SK-MEL-5 (cell line): ENCODE measurements around the gene RNF126. TPM values are rescaled to one million over a fixed set of nuclear protein-coding genes. Genes with fewer than 3 reads are reported as not detected.
"Not testable (repeated sequence)": the region's sequence is repeated elsewhere in the genome, so short reads cannot be mapped to it uniquely, and the experiment has no call there.

Experiments
- DNase-seq: peaks from one replicate; pipeline ENCODE4 v3.0.0-alpha.2; 2016; ENCODE audit warnings: low read depth, low spot score
- in situ Hi-C: cut with HindIII; loops from 2 replicates; pipeline ENCODE4 v1.10.0; 2016; ENCODE audit warnings: low sequenced_read_pairs, high pct_unique_total_duplicates, low pct_unique_long_range_greater_than_20kb
- total RNA-seq: library from RNA; depleted of rRNA; stranded (reverse); fragments of >200 nt; shearing (Covaris generic); gene quantifications from 2 replicates; pipeline ENCODE4 v1.2.3, GENCODE V29; 2014

The RNF126 gene
- total RNA-seq, 1 experiment from 2014 or later, result 29.6 TPM

DNA sequence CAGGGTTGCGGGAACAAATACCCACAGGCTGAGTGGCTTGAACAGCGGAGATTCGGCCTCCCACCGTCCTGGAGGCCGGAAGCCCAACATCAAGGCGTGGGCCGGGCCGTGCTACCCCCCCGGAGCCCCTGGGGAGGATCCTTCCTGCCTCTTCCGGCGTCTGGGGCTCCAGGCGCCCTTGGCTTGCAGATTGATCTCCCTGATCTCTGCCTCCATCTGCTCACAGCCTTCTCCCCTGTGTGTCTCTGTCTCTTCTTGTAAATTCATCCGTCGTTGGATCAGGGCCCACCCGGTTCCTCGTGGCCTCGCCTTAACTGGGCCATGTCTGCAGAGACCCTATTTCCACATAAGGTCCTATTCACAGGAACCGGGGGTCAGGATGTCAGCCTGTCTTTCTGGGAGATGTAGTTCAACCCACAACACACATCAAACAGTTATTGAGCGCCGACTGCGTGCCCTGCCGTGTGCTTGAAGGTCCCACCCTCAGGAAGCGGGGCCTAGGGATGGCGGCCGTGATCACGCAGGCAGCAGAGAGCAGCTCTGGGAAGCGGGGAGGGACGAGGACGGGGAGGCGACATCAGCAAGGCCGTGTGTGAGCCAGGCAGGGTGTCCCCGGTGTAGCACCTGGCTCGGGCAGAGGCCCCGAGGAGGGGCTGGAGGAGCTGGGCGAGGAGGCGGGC, 52.1 kb downstream of the RNF126 start:
- in situ Hi-C loops, result no loop called here
- DNase-seq, result no peak

DNA sequence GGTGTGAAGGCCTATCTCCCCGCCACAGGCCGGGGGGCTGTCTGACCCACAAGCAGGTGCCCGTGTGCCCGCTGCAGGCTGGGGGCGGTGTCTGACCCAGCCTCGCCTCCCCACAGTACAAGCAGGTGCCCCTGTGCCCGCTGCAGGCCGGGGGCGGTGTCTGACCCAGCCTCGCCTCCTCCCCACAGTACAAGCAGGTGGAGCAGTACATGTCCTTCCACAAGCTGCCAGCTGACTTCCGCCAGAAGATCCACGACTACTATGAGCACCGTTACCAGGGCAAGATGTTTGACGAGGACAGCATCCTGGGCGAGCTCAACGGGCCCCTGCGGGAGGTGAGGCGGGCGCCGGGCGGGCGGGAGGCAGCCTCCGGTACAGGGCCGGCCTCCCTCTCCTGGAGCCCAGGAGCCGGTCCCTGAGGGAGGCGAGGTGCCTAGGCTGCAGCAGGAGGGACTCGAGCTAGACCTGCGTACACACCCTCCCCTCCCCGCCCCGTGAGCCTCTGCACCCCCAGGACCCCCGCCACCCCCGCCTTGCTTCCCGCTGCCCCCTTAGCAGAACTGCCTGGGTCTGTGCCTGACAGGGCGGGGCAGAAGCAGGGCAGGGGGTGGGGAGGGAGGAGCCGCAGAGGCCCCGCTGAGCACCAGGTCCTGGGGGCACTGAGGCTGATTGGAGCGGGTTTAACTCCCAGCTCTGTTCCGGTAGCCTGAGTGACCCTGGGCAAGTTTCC, 52.8 kb downstream of the RNF126 start:
- in situ Hi-C loops, result no loop called here
- no peak for DNase-seq

DNA sequence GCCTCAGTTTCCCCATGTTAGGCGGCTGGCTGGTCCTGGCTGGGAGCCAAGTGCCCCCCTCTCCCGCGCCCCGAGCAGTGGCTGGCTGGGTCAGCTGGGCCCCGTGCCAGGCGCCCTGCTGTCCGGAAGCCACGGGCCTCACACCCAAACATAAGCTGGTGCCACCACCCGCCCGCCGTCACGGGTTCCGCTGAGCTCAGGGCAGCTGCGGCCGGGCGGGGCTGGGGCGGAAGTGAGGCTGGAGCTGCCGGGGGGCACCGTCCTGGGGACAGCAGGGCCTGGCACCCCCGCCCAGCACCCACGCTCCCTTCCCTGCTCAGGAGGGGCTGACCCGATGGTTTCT, 54.0 kb downstream of the RNF126 start:
- in situ Hi-C loops, result no loop called here
- DNase-seq, result peak; percentile 59

DNA sequence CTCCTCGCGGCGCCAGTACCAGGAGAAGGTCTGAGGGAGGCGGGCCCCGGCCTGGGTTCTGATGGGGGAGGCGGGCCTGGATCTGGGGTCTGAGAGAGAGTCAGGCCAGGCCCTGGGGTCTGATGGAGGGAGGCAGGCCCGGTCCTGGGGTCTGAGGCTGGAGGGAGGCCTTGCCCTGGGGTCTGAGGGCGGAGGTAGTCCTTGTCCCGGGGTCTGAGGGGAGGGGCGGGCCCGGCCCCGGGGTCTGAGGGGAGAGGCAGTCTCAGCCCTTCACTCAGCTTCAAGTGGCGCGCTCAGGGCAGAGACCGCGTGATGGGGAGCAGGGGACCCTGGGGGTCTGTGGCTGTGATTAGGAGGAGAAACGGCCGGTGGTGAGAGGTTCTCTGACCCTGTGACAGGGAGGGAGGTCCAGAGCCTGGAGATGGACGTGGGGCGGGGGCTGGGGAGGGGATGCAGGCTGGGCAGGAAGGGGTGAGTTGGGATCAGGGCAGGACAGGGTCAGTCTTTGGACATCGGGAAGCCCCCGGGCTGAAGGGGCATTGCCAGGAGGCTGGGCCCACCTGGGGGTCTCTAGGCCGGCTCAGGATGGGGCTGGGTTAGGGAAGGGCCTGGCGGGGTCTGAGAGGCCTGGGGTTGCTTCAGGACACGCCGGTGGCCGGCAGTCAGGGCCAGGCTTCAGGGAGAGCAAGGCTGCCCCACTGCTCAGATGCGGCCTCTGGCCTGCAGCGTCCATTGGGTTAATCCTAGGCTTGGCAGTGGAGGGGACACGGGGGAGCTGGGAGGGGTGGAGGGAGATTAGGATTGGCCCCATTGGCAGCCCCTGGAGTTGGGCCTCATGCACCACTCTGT, 54.6 kb downstream of the RNF126 start:
- no peak for DNase-seq
- in situ Hi-C loops, result no loop called here

DNA sequence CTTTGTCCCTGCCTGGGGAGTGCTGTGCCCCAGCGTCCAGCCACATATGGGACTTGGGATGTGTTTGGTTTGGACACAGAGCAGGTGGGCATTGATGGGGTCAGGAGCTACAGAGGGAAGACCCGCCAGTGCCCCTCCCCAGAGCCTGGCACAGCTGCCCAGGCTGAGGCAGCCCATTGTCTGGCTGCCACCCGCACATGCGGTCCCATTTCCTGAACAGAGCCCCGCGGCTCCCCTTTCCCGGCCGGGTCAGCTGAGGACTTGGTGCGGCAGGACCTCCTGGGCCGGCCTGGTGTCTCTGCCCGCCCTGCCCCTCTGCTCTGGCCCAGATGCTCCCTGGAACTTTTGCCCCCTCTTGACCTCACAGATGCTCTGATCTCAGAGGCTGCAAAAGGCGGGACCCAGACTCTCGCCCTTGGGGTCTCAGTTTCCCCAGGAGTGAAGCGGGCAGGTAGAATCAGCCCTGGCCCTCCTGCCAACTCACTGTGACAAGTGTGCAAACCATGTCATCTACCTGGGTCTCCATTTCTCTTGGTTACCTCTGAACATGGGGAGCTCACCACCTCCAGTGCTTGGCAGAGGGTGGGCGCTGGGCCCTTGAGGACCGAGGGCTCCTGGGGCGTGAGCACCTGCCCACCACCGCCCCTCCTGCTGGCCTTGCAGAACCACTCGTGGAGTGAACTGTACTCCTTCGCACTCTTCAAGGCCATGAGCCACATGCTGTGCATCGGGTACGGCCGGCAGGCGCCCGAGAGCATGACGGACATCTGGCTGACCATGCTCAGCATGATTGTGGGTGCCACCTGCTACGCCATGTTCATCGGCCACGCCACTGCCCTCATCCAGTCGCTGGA, 55.5 kb downstream of the RNF126 start:
- DNase-seq, result no peak
- in situ Hi-C loops, result no loop called here

DNA sequence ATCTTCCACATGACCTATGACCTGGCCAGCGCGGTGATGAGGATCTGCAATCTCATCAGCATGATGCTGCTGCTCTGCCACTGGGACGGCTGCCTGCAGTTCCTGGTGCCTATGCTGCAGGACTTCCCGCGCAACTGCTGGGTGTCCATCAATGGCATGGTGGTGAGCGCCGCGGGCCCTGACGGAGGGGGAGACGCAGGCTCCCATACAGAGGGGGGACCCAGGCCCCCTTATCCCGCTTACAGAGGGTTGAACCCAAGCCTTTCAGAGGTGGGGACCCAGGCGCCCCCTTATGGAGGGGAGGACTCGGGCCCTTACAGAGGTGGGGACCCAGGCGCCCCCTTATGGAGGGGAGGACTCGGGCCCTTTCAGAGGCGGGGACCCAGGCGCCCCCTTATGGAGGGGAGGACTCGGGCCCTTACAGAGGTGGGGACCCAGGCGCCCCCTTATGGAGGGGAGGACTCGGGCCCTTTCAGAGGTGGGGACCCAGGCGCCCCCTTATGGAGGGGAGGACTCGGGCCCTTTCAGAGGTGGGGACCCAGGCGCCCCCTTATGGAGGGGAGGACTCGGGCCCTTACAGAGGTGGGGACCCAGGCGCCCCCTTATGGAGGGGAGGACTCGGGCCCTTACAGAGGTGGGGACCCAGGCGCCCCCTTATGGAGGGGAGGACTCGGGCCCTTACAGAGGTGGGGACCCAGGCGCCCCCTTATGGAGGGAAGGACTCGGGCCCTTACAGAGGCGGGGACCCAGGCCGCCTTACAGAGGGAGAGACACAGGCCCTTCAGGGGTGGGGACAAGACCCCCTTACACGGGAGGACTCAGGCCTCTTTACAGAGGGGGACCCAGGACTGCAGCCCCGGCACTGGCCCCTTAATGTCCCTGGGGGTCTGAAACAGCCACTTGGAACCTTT, 57.7 kb downstream of the RNF126 start:
- in situ Hi-C loops, DNase-seq: not testable (repeated sequence)

DNA sequence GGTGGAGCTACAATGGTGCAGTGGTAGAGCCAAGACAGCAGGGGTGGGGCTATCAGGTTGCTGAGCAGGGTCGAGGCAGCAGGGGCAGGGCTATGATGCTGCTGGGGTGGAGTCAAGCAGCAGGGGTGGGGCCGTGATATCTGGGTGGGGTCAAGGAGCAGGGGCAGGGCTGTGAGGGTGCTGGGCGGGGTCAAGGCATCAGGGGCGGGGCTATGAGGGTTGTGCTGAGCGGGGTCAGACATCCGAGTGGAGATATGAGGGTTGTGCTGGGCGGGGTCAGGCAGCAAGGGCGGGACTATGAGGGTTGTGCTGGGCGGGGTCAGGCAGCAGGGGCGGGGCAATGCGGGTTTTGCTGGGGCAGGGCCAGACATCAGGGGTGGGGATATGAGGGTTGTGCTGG, 58.7 kb downstream of the RNF126 start:
- in situ Hi-C loops, result no loop called here
- peak; percentile 29 for DNase-seq

DNA sequence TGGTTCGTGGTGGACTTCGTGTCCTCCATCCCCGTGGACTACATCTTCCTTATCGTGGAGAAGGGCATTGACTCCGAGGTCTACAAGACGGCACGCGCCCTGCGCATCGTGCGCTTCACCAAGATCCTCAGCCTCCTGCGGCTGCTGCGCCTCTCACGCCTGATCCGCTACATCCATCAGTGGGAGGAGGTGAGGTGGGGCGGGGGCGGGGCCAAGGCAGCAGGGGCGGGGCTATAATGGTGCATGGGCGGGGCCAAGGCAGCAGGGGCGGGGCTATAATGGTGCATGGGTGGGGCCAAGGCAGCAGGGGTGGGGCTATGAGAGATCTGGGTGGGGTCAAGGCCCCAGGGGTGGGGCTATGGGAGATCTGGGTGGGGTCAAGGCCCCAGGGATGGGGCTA, 59.2 kb downstream of the RNF126 start:
- DNase-seq, in situ Hi-C loops: not testable (repeated sequence)

DNA sequence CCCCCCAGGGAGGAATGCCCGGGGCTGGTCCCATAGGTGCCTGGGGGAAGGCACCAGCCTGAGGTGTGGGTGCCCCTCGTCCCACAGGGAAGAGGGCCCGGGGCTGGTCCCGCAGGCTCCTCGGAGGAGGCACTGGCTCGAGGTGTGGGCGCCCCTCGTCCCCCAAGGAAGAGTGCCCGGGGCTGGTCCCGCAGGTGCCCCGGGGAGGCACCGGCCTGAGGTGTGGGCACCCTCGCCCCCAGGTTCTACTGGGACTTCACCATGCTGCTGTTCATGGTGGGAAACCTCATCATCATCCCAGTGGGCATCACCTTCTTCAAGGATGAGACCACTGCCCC, 59.7 kb downstream of the RNF126 start:
- in situ Hi-C loops, DNase-seq: not testable (repeated sequence)

DNA sequence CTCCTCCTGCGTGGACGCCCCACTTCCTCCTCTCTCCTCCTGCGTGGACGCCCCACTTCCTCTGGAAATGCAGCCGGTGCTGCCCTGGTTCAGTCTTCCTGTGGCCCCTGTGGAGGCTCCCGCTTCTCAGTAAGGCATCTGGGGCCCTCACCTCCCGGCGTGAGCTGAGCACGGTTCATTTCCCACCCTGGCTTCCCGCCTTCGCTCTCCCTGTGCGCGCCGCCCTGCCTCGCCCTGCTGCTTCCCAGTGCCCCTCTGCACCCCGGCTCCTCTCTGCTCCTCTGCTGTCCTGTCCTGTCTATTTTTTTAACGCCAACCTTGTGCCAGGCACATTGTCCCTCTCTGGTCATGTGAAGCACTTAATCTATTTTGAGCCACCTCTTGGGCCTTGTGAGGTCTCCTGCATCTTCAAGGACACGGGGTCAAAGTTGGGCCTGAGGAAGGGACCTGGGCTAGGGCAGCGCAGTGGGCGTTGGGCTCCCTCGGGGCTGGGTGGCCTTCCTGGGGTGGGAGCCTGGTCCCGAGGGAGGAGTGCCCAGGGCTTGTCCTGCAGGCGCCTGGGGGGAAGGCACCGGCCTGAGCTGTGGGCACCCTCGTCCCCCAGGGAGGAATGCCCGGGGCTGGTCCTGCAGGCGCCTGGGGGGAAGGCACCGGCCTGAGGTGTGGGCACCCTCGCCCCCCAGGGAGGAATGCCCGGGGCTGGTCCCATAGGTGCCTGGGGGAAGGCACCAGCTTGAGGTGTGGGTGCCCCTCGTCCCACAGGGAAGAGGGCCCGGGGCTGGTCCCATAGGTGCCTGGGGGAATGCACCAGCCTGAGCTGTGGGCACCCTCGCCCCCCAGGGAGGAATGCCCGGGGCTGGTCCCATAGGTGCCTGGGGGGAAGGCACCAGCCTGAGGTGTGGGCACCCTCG, 60.4 kb downstream of the RNF126 start:
- DNase-seq, result no peak
- in situ Hi-C loops, result no loop called here

DNA sequence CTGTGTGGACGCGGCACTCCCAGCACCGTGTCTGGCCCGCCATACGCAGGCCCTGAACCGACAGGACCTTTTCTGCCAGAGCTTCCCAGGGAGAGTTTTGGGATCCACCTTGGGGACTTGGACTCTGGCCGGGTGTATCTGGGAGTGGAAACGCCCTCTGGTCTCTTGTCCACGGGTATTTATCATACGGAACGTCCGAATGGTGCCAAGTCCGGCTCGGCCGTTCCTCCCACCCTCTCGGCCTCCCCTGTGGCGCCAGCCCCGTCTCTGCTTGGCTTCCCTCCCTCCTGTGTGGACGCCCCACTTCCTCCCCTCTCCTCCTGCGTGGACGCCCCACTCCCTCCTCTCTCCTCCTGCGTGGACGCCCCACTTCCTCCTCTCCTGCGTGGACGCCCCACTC, 61.2 kb downstream of the RNF126 start:
- in situ Hi-C loops, result no loop called here

DNA sequence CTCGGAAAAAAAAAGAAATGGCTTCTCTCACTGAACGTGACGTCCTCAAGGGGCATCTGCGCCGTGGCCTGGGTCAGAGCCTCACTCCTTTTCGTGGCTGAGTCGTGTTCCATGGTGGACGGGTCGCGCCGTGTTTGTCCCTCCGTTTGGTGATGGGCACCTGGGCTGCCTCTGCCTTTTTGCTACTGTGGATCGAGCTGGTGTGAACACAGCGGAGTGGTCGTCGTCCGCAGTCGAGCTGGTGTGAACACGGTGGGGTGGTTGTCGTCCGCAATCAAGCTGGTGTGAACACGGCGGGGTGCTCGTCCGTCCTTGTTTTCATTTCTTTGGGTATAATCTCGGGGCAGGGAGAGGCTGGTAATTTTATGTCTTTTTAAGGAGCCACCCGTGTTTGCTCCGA, 61.7 kb downstream of the RNF126 start:
- no peak for DNase-seq
- in situ Hi-C loops, result no loop called here

More for the DNA sequence above, 61.2 kb downstream of the RNF126 start:
- DNase-seq, result no peak
